DMS 273 treated with DMSO at 0.1 percent for 48 hours (cell line): ENCODE results near the gene AACS.

Experiments used
- DNase-seq: peaks from one replicate; lab custom pipeline; 2025; lab: John Stamatoyannopoulos, UW

Gene AACS

DNA sequence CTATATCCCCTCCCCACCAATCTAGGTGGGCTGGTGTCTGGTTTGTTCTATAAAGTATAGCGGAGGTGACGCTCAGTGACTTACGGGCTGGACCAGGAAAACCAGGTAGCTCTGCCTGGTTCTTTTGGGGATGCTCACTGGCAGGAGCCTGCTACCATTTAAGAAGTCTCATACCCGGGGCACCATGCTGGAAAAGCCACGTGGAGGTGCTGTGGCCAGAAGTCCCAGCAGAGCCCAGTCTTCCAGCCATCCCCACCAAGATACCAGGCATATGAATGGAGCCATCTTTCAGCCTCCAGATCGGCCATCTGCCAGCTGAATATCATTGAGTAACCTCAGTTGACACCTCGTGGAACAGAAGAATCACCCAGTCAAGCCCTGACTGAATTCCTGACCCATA, 87.2 kb downstream of the AACS start:
- no peak for DNase-seq

DNA sequence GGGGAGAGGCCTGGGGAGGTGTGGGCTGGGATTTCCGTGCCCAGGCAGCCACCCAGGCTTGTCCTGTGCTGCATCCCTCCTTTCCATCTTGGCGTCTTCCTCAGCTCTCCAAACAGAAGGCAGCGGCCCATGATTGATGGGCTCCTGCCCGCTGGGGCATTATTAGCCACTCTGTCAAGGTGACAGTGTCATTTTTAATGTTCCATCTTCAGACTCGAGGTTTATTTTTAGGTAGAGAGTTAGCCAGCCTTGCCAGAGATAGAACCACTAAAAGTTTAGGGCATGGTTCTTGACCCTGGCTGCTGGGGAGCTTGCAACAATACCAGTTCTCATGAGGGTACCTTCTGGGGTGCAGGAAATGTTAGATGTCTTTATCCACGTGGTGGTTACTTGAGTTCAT, 90.1 kb downstream of the AACS start:
- no peak for DNase-seq

DNA sequence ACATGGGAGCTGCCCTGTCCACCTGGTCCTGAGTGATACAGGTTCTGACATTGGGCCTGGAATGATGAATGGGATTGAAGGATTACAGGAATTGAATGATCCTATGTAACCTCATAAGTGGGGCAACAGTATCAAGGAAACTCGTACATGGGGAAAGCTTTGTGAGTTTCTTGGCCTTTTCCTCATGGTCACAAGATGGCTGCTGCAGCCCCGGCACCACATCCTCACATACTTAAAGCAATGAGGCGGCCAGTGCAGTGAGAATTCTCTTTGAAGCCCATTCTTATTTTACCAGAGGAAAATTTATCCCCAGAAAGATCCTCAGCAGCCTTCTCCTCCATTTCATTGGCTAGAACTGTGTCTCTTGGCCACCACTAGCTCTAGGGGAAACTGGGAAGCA, 91.9 kb downstream of the AACS start:
- no peak for DNase-seq

DNA sequence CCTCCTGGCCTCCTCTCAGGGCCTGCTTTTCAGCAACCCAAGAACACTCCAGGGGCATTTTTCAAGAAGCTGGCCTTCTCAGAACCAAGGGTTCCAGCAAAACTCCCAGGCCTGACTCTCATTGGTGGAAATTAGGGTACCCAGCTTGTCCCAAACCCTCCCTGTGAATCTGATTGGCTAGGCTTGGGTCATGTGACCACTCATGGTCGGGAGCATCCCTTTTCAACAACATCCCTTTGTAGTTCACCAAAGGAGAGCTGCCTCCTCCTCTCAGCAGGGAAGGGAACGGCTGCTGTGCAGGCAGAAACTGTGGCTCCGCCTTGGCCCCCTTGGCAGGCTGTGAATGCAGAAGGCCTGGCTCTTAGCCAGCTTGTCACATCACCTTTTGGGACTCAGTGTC, 94.5 kb downstream of the AACS start:
- DNase-seq: no peak

DNA sequence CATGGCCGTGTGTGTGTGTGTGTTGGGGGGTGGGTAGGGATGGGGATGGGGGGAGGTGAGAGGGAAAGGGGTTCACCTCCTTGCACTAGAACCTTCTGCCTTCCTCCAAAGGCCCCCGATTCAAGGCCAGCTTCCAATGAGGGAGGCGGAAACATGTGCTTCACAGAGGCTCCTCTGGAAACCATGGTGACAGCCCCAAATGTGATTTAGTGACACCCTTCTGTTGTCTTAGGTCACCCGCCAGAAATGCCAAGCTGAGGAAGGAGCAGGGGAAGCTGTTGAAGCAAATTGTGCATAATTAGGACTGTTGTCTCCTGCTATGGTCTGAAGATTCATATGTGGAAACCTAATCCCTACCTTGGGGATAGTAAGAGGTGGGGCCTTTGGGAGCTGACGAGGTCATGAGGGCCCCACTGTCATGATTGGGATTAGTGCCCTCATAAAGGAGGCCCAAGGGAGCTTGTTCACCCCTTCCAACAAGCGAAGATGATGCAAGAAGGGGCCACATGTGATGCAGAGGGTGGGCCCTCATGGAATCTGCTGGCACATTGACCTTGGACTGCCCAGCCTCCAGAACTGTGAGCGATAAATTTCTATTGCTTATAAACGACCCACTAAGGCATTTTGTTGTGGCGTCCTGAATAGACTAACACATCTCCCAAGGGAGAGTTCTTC, 95.2 kb downstream of the AACS start:
- no peak for DNase-seq

DNA sequence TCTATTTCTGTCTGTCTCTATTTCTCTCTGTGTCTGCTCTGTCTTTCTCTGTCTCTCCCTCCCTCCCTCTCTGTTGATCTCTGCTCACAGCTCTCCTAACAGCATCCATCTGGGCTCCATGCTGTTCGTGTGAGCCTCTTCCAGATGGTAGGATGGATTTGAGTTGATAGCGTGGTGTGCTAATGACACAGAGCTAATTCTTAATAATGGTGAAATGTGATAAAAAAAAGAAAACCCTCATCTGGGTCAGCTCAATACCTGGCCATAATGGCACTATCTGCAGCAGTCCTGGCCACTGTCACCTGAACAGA, 96.4 kb downstream of the AACS start:
- DNase-seq: peak; percentile 51

DNA sequence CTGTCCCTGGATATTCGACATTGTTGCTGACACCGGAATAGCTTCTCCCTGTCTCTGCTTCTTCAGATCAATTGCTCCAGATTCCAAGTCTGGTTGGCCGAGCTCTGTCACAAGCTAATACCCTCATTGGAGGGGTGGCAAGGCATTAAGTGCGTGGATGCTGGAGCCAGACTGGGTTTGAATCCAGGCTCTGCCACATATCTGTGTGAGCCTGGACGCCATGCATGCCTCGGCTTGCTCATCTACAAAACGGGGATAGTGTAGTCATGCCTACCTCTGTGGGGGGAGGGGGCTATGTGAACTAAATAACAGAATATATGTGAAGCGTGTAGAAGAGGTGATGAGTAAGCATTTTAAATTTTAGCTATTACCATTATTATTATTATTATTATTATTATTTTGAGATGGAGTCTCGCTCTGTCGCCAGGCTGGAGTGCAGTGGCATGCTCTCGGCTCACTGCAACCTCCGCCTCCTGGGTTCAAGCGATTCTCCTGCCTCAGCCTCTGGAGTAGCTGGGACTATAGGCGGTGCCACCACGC, 97.3 kb downstream of the AACS start:
- DNase-seq: no peak

DNA sequence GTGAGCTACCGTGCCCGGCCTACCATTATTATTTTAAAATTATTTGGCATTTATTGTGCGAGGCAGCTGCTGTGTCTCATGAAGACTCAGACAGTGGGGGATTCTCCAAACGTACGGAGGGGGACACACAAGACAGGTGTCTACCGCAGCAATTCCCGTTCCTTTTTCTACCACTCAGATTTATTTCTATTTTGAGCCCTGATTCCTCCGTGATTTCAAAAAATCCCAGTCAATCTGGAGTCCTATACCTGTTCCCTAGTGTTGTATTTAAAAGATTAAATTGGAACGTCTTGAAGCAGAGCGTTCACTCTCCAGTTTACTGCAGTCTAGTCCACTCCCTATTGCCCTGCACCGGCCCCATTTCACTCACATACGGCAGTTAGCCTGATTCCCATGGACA, 97.9 kb downstream of the AACS start:
- DNase-seq: no peak

GRCh38 chr12:125164541-125164940, 99.3 kb downstream of the AACS start:
- no peak for DNase-seq

DNA sequence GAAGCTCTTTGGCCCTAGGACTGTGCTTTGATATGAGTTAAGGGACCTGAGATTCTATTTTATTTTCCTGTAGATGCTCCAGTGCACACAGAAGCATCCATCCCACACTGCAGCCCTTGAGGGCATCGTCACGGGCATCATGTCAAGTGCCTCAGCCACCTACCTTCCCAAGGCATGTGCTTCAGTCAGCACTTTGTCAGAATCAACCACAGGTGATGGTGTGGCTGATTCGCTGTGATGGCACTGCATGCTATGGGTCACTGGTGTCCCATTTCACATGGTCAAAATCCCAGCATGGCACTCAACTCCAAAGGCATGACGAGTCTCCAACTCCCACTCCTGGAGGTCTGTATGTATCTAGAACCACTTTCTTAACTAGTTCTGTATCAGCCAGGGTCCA, 100.8 kb downstream of the AACS start:
- no peak for DNase-seq

DNA sequence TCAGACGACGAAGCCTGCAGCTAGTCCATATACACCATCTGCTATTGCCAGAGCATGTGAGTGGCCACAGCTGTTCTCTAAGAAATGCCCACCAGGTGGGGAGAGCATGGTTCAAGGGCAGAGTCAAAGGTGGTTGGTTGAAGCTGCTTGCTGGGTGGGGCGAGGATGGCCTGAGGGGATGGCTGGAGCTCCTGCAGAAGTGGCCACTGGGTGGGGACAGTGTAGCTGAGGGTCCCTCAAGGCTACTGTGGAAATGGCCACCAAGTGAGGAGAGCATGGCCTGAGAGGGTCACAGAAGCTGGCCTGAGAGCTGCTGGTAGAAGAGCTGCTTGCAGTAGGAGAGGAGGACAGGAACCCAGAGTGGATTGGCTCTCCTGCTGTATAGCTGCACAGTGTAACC, 102.4 kb downstream of the AACS start:
- DNase-seq: no peak

GRCh38 chr12:125169451-125169850, 104.2 kb downstream of the AACS start:
- no peak for DNase-seq

DNA sequence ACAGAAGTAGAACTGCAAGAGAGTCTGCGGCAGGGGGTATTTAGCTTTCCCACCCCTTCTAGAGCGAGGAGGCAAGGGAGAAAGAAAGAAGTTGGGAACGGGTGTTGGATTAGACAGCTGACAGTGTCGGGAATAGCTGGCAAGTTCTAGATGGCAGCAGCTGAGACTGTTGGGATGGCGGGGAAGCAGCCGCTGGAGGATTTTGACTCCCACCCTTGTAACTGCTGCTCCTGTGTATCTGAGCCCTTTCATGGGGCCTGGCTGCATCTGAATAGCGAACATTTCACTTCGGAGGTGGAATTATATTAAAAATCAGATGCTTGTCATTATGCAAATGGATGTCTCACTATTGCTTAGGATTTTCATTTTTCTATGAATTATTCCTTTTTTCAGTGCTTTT, 104.6 kb downstream of the AACS start:
- DNase-seq: no peak

- no peak for DNase-seq
Observed at GRCh38 chr12:125171267-125171666, 106.0 kb downstream of the AACS start.

GRCh38 chr12:125172231-125172850, 107.1 kb downstream of the AACS start:
- DNase-seq: no peak

DNA sequence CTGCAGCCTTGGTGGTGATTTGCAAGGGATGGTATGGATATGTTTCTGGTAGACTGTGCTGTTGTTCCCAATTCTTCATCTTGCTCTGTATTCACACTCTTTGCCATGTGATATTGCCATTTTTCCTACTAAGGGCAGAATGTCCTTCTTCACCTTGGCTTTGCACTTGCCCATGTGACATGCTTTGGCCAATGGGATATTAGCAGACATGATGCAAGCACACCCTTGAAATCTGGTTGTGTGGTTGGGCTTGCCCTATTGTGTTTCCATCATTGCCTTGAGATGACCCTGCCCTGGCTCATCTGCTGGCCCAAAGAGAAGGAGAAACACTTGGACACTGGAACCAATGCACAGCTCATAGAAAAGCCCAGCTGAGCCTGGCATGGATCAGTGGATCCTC, 110.3 kb downstream of the AACS start:
- no peak for DNase-seq

GRCh38 chr12:125178222-125178621, 113.0 kb downstream of the AACS start:
- no peak for DNase-seq

GRCh38 chr12:125180144-125180543, 114.9 kb downstream of the AACS start:
- DNase-seq: no peak

DNA sequence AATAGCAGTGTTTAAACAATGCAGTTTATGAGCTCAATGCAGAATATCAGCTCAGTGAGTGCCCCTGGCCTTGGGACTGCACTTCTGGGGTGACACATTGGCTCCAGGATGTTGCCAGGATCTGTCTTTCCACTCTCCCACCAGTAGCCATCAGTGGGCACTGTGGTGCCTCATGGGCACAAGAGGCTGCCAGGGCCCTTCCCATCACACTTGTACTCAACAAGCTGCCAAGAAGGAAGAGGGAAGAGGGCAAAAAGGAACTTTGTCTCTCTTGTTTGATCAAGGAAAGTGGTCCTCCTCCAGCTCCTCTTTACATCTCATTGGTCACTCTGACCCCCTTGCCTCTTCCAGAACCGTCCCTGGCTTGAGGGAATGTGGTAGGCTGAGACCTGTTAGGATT, 115.9 kb downstream of the AACS start:
- DNase-seq: no peak

- DNase-seq: no peak
Observed at GRCh38 chr12:125183187-125184067, 118.2 kb downstream of the AACS start.

DNA sequence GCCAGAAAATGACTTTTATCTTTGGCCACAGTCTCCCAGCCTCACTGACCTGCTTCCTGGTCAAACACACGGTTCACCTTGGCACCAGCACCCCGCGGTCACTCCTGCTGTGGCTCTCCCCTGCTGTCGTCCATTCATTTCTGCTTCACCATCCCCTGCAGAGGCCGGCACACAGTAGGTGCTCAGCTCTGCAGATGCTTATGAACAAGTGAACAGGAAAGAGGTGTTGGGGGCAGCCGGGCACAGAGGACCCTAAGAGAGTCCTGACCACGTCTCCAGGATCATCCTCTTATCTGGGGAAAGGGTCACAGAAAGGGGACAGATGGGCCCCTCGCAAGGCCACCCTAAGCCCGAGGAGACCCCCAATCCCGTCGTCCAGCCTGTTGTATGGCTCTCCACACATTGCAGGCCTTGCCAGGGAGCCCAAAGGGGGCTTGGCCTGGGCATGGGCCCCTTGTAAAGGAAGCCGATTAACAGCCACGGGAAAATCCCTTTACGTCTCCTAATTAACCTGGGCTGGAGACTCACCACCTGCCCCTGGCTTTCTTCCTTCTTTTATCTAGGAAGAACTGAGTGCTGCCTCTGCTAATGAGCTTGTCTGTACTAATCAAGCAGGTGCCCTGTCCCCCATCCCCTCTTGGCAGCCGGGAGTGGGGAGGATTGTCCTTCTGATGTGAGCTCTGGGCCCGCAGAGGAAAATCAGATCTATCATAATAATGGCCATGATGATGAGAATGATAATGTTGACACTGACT, 119.2 kb downstream of the AACS start:
- DNase-seq: no peak

DNA sequence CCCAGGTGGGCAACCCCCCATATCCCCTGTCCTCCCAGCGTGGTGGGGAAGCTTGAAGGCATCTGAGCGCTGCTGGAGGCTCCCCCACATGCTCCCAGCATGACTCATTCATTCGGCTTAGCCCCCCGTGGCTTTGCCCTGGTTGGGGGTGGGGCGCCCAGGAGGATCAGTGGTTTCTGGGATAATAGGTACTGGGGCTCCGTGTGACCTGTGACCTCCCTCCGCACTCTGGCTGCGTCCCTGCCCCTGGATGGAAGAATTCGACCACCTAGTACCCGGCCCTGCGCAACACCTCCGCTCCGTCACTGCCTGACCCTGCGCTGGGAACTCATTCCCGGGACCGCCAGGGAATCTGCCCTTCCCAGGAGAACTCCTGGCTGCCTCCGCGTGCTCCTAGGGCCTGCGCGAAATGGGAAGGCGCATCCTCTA, 120.1 kb downstream of the AACS start:
- no peak for DNase-seq
